Stimulated activated CD4-positive, alpha-beta T cell treated with anti-CD3 and anti-CD28 coated beads, TNF-alpha, amount 100 ng/mL, for 48 hours (primary cell): Measurements from ENCODE around the gene EIF4A3.
A peak's percentile ranks its signal among the peaks of the same experiment; 100 is the strongest.

Experiments
- DNase-seq, 3 donors: peaks; one replicate each; pipeline ENCODE4 v3.0.0-alpha.2; 2020; ENCODE audit warnings: low read depth in 3 of 3

The EIF4A3 gene

DNA sequence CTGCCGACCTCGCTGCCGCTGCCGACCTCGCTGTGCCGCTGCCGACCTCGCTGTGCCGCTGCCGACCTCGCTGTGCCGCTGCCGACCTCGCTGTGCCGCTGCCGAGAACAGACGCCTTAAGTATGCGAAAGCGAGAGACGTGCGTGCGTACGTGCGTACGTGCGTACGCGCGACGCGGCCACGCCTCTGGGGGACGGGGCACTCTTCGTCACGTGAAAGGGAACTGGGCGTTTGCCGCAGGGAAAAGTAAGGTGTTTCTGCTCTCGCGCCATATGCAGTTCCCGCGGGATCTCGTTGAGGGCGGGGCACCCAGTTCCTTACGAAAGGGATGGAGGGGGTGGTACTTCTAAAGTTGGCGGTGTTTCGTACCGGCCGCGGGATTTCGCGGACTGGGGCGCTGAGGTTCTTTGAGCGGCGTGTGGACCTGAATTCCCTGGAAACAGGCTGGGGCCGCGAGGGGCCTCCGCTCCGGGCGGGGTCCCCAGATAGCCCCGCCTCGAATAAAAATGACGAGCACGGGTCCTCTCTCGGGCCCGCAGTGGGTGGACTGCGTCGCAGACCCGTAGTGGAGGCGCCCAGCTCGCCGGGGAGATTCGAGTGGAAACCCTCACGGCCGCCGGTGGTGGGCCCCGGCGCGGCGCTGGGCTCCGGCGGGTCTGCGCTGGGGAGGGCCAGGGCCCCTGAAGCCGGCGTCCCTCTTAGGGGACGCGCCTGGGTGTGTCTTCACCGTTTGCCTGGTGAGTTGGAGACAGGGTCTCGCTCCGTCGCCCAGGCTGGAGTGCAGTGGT is at the start of gene EIF4A3:
EIF4A3 (minus strand) TSS at position 94 of the 788 bp plus-strand sequence. CDS start 167 bp downstream, outside the sequence.
- DNase-seq = peak; percentile 92 to 96 (median 93)

DNA sequence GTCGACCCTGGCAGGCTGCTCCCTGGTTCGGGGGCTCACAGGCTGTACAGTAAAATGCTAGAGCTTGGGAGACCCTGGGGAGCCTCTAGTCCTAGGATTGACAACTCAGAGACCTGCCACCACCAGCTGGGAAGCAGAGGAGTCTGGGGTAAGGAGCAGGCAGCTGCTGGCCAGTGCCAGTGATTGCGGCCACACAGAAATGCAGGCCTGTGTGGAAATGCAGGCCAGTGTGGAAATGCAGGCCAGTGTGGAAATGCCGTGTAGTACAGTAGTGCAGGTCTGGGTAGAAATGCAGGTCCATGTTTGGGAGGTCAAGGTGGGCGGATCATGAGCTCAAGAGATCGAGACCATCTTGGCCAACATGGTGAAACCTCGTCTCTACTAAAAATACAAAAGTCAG is 49.7 kb upstream of the EIF4A3 start:
- DNase-seq = no peak

- DNase-seq = peak; percentile 23 to 39 (median 26)
These were observed 49.0 kb upstream of the EIF4A3 start for GRCh38 chr17:80195671-80196529.

DNA sequence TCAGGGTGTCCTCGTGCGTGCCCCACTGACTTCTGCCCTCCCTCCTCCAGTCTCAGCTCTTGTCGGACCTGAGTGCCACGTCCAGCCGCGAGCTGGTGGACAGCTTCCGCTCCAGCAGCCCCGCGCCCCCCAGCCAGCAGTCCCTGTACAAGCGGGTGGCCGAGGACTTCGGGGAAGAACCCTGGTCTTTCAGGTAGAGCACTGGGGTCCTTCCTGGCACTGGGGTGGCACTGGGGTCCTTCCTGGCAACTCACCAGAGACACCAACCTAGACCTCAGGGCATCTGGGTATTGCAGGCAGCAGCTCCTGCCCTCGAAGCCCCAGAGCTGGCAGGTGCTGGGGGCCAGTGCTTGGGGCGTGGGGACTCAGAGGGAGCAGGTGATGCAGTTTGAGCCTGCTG is 48.2 kb upstream of the EIF4A3 start:
- DNase-seq = no peak

DNA sequence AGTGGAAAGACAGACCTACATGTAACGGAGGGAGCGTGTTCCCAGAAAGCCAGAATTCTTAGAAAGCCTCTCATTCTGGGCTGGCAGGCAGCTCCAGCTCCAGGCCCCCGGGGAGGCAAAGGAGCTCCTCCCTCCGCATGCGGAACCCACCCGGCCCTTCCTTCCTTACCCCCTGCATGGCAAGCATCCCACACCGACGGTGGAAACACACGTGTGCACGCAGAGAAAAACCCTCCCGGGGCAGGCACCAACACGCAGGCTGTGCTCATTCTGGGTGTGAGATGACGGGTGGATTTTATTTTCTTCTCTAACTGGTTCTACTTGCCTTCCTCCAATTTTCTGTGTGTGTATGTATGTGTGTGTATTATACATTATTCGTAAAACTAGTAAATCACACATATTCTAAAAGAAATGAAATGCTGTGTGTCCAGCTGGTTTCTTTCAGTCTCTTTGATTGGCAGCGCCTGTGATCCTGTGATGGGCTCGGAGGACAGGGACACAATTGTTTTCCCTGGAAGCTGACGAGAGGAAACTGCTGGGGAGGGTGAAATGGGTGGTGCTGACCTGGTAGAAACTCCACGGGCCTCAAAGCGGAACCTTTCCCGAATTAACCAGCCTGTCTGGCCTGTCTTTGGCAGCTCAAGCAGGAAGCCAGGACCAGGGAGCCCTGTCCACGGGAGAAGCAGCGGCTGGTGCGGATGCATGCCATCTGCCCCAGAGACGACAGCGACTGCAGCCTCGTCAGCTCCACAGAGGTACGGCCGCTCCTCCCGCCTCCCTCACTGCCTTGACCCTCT is 45.1 kb upstream of the EIF4A3 start:
- no peak for DNase-seq

- DNase-seq = no peak
These were observed 44.3 kb upstream of the EIF4A3 start for GRCh38 chr17:80191192-80191591.

DNA sequence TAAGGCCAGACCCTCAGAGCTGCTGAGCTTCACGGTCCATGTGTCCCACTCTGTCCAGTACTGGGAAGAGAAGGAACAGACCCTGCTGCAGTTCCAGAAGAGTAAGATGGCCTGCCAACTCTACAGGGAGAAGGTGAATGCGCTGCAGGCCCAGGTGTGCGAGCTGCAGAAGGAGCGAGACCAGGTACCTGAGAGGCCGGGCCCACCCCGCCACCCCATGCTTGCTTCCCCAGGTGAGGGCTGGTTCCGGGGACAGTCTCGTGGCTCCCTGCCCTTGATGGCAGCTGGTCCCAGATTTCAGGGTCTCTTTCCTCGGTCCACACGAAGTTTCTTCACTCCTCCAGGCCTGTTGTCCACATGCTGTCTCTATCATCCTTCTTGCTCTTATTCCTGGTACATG is 43.8 kb upstream of the EIF4A3 start:
- DNase-seq = no peak

DNA sequence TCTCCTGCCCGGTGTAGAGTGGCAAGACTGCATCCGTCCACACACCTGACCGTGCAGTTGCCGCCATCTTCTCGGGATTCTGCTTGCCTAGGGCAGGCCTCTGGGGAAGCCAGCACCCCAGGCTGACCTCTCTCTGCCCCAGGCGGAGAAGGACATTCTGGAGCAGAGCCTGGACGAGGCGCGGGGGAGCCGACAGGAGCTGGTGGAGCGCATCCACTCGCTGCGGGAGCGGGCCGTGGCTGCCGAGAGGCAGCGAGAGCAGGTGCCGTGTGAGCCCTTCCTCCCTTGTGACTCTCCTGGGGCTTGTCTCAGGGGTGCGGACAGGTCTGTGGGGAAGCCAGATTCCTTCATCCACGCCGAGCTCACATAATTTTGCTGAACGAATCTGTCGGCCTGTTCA is 42.7 kb upstream of the EIF4A3 start:
- DNase-seq = no peak

DNA sequence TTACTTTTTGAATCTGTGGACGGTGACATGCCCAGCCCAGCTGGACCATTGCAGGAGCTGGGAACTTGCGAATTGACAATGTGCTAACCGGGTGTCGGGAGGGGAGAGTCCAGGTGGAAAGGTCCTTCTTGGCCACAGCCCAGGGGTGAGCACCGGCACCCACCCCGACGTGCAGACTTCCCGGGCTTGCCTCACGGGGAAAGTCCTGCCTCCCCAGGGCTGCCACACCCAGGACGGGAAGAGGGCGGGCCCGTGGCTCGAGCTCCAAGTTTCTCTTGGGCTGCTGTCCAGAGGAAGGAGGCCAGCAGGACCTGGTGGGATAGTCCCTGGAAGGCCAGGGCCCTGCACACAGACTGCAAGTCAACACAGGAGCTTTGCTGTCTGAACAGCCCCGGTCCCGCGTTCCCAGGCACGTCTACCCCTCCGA is 40.6 kb upstream of the EIF4A3 start:
- no peak for DNase-seq

- DNase-seq = no peak
These were observed 40.2 kb upstream of the EIF4A3 start for GRCh38 chr17:80187090-80187489.

DNA sequence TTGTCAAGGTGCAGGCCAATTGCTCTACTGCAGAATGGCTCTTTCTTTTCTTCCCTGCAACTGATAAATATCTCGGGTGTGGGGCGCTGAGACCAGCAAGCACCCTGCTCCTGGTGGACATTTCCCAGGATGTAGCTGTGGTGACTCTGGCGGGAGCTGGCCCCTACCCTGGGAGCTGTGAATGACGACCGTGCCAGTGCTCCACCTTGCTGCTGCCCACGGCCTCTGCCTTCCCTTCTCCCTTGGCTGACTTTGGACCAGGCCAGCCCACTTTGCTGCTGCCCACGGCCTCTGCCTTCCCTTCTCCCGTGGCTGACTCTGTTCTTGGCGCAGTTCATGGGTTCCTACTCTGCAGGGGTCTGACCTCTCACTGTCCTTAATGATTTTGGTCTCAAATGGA is 39.0 kb upstream of the EIF4A3 start:
- no peak for DNase-seq

- no peak for DNase-seq
These were observed 37.4 kb upstream of the EIF4A3 start for GRCh38 chr17:80184423-80184714.

DNA sequence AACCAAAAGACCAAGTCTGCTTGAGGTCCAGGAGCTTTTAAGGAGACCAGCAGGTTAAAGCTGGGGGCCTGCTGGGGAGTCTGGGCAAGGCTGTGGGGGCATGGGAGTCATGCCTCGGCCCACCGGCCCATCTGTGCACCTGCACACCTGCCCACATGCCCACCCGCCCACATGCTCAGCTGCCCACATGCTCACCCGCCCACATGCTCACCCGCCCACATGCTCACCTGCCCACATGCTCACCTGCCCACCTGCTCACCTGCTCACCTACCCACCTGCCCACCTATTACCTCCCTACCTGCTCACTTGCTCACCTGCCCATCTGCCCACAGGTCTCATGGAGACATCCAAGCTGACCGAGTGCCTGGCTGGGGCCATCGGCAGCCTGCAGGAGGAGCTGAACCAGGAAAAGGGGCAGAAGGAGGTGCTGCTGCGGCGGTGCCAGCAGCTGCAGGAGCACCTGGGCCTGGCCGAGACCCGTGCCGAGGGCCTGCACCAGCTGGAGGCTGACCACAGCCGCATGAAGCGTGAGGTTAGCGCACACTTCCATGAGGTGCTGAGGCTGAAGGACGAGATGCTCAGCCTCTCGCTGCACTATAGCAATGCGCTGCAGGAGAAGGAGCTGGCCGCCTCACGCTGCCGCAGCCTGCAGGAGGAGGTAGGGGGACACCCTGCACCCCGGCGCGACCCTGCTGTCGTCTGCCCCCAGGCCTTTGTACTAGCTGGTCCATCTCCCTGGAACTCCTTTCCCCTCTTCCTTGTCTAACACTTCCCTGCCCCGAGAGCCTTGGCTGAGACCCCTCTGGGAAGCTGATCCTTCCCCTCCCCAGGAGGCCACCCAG is 36.9 kb upstream of the EIF4A3 start:
- DNase-seq = no peak

DNA sequence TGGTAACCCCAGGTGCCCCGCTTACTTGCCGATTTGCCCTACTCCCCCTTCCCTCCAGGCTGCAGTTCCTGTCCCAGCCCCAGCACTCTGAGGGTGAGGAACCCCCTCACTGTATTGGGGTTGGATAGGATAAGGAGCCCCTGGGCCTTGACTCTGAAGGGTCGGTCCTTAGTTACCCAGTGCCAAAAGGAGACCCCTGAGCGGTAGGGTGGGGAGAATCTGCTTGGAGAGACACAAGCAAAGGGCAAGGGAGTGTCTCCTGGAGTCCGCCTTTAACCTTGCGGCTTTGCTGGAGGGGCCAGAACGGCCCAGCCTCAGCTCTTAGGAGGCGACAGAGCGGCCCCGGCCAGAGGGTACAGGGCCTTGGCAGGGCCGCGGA is 35.9 kb upstream of the EIF4A3 start:
- no peak for DNase-seq

DNA sequence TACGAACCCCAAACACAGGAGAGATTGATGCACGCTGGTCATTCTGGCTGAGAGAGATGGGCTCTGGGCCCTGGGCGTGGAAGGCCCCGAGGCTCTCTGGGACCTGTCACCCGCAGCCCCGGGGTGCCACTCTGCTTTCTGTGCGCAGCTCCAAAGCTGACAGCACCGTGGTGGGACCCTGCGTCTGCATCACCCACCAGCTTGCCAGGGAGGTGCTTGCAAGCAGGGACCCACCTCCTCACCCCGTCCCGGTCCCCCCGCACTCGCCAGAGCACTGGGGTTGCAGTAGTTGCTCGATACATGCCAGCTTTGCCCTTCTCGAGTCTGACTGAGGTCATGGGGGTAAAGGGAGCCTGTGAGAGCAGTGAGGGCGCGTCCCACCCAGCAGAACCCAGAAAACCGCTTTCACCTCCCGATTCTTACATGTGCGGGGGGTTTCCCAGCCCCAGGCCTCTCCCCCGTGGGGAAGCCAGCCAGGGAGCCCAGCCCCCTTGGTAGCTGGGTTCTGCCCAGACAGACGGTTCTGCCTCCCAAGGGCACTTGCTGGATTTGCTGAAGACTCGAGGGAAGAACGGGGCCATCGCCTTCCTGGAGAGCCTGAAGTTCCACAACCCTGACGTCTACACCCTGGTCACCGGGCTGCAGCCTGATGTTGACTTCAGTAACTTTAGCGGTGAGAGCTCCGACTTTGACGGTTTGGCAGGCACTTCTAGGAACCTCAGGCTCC is 35.4 kb upstream of the EIF4A3 start:
- DNase-seq = no peak

GRCh38 chr17:80181431-80181830 is 34.5 kb upstream of the EIF4A3 start:
- DNase-seq = no peak

- DNase-seq = no peak
These were observed 33.3 kb upstream of the EIF4A3 start for GRCh38 chr17:80180192-80180591.

GRCh38 chr17:80177986-80178595 is 31.2 kb upstream of the EIF4A3 start:
- DNase-seq = no peak

GRCh38 chr17:80176757-80177156 is 29.8 kb upstream of the EIF4A3 start:
- DNase-seq = no peak

DNA sequence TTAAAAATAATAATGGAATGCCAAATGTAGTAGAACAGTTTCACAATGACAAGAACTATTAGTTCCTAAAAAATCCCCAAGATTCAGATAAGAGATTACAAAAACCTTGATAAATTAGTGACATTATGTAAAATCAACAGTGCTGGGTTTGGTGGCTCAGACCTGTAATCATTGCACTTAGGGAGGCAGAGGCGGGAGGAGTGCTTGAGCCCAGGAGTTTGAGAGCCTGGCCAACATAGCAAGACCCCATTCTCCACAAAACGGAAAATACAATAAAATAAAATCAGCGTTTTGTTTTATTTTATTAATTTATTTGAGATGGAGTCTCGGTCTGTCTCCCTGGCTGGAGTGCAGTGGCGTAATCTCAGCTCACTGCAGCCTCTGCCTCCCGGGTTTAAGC is 27.0 kb upstream of the EIF4A3 start:
- DNase-seq = no peak
